Karpas-422 (cell line): ENCODE measurements around the gene FAM210B. TPM values are rescaled to one million over a fixed set of nuclear protein-coding genes. Genes with fewer than 3 reads are reported as not detected.
"Not testable (repeated sequence)": the region's sequence is repeated elsewhere in the genome, so short reads cannot be mapped to it uniquely, and the experiment has no call there.

Source experiments
- DNase-seq: peaks from one replicate; pipeline ENCODE4 v3.0.0-alpha.2; 2015
- H2AFZ ChIP-seq: fragments of 200-600 bp; sonication (generic); 2 replicates; pipeline ENCODE4 v1.6.1; 2014; ENCODE audit warnings: antibody characterized with exemption, low read length, mixed read lengths
- H3K27ac ChIP-seq: fragments of 200-600 bp; sonication (generic); 2 replicates; pipeline ENCODE4 v1.5.1; 2014; ENCODE audit warnings: mild to moderate bottlenecking, low read length, moderate library complexity
- H3K27me3 ChIP-seq: fragments of 200-600 bp; sonication (generic); 2 replicates; pipeline ENCODE4 v1.6.1; 2014; ENCODE audit warnings: low read length, mixed read lengths
- H3K36me3 ChIP-seq: fragments of 200-600 bp; sonication (generic); 2 replicates; pipeline ENCODE4 v1.6.1; 2014; ENCODE audit warnings: low read length, mixed read lengths; ENCODE audit not compliant: insufficient read depth
- H3K4me1 ChIP-seq: fragments of 200-600 bp; sonication (generic); 2 replicates; pipeline ENCODE4 v1.6.1; 2014; ENCODE audit warnings: mild to moderate bottlenecking, low read length, mixed read lengths
- H3K4me2 ChIP-seq: fragments of 200-600 bp; sonication (generic); 2 replicates; pipeline ENCODE4 v1.6.1; 2014; ENCODE audit warnings: low read length, low read depth, mild to moderate bottlenecking; ENCODE audit not compliant: poor library complexity, severe bottlenecking
- H3K4me3 ChIP-seq: fragments of 200-600 bp; sonication (generic); 2 replicates; pipeline ENCODE4 v1.5.1; 2014; ENCODE audit warnings: mild to moderate bottlenecking, antibody characterized with exemption, low read length, mixed read lengths
- H3K79me2 ChIP-seq: fragments of 200-600 bp; sonication (generic); 2 replicates; pipeline ENCODE4 v1.6.1; 2014; ENCODE audit warnings: mild to moderate bottlenecking, low read length, mixed read lengths
- H3K9ac ChIP-seq: fragments of 200-600 bp; sonication (generic); 2 replicates; pipeline ENCODE4 v1.6.0; 2014; ENCODE audit warnings: low read length
- H3K9me2 ChIP-seq: fragments of 200-600 bp; sonication (generic), shearing (Covaris generic); replicated peaks from 2 replicates; pipeline ENCODE4 v1.6.0; 2014; ENCODE audit warnings: mild to moderate bottlenecking, low read length, moderate library complexity; ENCODE audit not compliant: insufficient read depth
- H3K9me3 ChIP-seq: fragments of 300-700, 200-600 bp; sonication (generic); 2 replicates; pipeline ENCODE4 v1.6.1; 2014; ENCODE audit warnings: low read length, mixed read lengths
- H4K20me1 ChIP-seq: fragments of 200-600 bp; sonication (generic); 2 replicates; pipeline ENCODE4 v1.6.1; 2014; ENCODE audit warnings: mild to moderate bottlenecking, antibody characterized with exemption, low read length, low read depth; ENCODE audit not compliant: insufficient read depth
- total RNA-seq: library from RNA; depleted of rRNA; stranded (reverse); fragments of >200 nt; shearing (Covaris generic); gene quantifications from 2 replicates; pipeline ENCODE4 v1.2.3, GENCODE V29; 2014; ENCODE audit warnings: low replicate concordance

Gene FAM210B
- total RNA-seq, 1 experiment from 2014 or later: not detected

DNA sequence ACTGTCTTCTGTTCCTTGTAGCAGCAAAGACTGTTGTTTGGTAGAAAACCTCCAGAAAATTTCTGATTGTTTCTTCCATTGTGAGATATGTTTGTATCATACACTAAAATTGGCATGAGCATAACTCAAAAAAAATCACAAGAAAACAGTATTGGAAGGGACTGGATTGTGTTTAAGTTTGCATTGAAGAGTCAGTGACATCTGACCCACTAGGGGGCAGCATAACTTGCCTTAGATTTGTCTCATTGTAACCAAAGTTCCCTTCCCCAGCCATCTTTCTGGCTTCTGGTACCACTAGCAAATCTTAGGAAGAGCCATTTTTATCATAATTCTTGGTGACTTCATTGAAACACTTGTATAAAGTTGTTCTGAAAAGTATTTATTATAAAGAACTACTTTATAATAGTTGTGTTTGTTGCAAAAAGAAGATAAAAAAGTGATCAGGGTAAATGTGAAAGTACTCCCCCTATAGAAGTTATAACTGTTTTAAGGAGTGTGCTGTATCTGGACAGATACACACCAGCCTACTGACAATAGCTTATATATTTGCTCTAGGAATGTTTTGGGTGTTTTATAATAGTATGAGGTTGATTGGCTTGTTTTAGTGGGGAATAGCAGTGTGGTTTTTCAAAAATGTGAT, 41.3 kb downstream of the FAM210B start:
- Histone ChIP-seq H3K9ac (no peak overlapping the region), H3K79me2 (peaks cover 41% of the 10 kb centered on the region), H3K27me3 (no peaks in the 10 kb centered on the region), H3K9me2 (no peaks in the 10 kb centered on the region), H3K4me1 (no peaks in the 10 kb centered on the region), H3K4me2 (no peak overlapping the region), H3K4me3 (no peak overlapping the region), H4K20me1 (0 out of 2 replicates have a peak, but pooled peaks cover 4% of the 10 kb centered on the region), H3K27ac (no peak overlapping the region), H3K9me3 (no peaks in the 10 kb centered on the region), H2AFZ (no peak overlapping the region), H3K36me3 (peaks cover 61% of the 10 kb centered on the region)
- DNase-seq: peak; percentile 85

DNA sequence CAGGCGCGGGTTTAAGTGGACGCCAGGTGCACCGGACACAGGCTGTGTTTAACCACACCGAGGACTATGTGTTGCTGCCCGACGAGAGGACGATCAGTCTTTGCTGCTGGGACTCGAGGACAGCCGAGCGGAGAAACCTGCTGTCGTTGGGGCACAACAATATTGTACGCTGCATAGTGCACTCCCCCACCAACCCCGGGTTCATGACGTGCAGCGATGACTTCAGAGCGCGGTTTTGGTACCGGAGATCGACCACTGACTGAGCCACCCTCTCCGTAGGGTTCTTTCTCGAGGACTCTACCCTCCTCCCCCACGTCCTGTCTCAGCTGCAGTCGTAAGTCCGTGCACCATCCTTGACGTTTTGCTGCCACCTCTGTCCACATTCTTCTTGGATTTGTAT, 44.7 kb downstream of the FAM210B start:
- H3K36me3 ChIP-seq: peaks cover 51% of the 10 kb centered on the region; the same call in 1 of the 2 replicates

DNA sequence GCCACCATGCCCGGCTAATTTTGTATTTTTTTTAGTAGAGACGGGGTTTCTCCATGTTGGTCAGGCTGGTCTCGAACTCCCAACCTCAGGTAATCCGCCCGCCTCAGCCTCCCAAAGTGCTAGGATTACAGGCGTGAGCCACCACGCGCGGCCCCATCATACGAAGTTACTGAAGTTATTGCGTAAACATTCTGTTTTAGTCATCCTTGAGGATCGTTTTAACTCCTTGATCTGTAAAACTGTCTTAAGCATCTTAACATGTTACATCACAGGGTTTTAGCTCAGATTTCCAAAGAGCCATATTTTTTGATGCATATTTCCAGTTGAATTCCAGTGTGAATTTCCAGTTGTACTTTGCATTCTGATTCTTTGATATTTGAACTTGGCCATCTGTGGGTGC, 46.6 kb downstream of the FAM210B start:
- H3K27ac ChIP-seq, H3K4me1 ChIP-seq, H4K20me1 ChIP-seq, H2AFZ ChIP-seq, DNase-seq, H3K9ac ChIP-seq, H3K9me3 ChIP-seq, H3K27me3 ChIP-seq, H3K4me2 ChIP-seq, H3K4me3 ChIP-seq, H3K9me2 ChIP-seq: not testable (repeated sequence)
- Histone ChIP-seq H3K36me3 (peaks cover 47% of the 10 kb centered on the region; the same call in 1 of the 2 replicates), H3K79me2 (peaks cover 17% of the 10 kb centered on the region)

More for the DNA sequence above, 44.7 kb downstream of the FAM210B start:
- H2AFZ ChIP-seq: no peak overlapping the region
- no peak overlapping the region for H3K27ac ChIP-seq
- H3K79me2 ChIP-seq: peaks cover 33% of the 10 kb centered on the region
- H3K27me3 ChIP-seq: no peaks in the 10 kb centered on the region
- no peak for DNase-seq
- H3K4me3 ChIP-seq: no peak overlapping the region
- no peaks in the 10 kb centered on the region for H3K4me1 ChIP-seq
- no peak overlapping the region for H3K4me2 ChIP-seq
- H3K9me3 ChIP-seq: no peaks in the 10 kb centered on the region
- H3K9ac ChIP-seq: no peak overlapping the region
- H4K20me1 ChIP-seq: 0 out of 2 replicates have a peak, but pooled peaks cover 4% of the 10 kb centered on the region
- no peaks in the 10 kb centered on the region for H3K9me2 ChIP-seq

DNA sequence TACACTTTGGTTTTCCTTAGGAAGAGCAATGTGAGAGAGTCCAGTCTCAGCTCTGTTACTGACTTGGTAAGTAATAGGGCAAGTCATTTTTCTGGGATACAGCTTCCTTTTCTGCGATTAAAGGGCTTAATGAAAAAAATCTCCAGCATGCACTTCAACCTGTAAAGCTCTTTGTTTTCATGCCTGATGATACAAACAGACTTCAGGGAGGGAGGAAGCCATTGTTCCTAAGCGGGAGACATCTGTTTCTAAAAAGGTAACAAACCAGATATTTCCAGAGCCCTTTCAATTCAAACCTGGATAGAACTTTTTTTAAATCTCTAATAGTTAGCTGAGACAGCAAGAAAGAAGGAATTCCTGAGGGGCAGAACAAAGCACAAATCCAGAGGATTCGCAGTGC, 48.1 kb downstream of the FAM210B start:
- DNase-seq: no peak
- Histone ChIP-seq H3K4me3 (no peak overlapping the region), H3K9me3 (no peaks in the 10 kb centered on the region), H2AFZ (no peak overlapping the region), H3K4me2 (no peak overlapping the region), H4K20me1 (no peaks in the 10 kb centered on the region), H3K9me2 (no peaks in the 10 kb centered on the region), H3K27ac (no peak overlapping the region), H3K79me2 (0 out of 2 replicates have a peak, but pooled peaks cover 4% of the 10 kb centered on the region), H3K36me3 (peaks cover 34% of the 10 kb centered on the region; the same call in 1 of the 2 replicates), H3K4me1 (no peaks in the 10 kb centered on the region), H3K9ac (no peak overlapping the region), H3K27me3 (no peaks in the 10 kb centered on the region)

DNA sequence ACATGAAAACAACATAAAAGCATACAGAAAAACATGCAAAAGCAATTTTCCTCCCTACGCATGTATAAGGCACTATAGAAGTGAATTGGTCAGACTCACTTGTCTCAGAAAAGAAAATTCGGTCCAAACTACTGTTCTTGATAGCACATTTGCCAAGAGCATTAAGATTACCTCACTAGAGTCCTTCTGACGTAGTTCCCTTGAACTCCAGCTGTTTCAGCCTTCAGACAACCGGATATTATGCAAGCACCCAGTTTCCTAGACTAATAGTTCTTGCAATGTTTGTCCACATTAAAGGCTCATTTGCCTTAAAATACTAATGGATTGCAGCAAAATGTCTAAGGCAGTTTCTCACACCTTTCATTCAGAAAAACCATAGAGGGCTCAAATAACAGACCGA, 50.7 kb downstream of the FAM210B start:
- Histone ChIP-seq H3K9ac (no peak overlapping the region), H3K27ac (no peak overlapping the region), H3K4me3 (no peak overlapping the region), H3K4me1 (no peaks in the 10 kb centered on the region), H3K27me3 (no peaks in the 10 kb centered on the region), H2AFZ (no peak overlapping the region), H3K4me2 (no peak overlapping the region), H4K20me1 (no peaks in the 10 kb centered on the region), H3K9me2 (no peaks in the 10 kb centered on the region), H3K9me3 (no peaks in the 10 kb centered on the region), H3K36me3 (peaks cover 16% of the 10 kb centered on the region; the same call in 1 of the 2 replicates), H3K79me2 (no peaks in the 10 kb centered on the region)
- no peak for DNase-seq

DNA sequence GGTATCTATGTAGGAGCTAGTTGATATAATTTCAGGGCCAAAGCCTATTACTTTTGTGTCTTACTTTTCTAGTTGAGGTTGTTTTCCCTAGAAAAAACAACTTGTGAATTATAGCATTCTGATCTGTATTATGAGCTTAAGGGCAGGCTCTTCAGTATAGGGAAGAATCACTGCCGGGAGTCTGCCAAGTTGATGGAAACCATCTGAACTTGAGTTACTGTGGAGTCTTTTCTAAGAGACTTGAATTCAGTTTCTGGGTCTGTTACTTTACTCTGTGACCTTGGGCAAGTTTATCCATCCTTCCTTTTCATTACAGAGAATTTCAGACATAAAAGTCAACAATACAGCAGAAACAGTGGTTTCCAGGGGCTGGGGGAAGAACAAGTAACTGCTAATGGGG, 51.2 kb downstream of the FAM210B start:
- no peaks in the 10 kb centered on the region for H3K9me2 ChIP-seq
- peaks cover 16% of the 10 kb centered on the region; the same call in 1 of the 2 replicates for H3K36me3 ChIP-seq

DNA sequence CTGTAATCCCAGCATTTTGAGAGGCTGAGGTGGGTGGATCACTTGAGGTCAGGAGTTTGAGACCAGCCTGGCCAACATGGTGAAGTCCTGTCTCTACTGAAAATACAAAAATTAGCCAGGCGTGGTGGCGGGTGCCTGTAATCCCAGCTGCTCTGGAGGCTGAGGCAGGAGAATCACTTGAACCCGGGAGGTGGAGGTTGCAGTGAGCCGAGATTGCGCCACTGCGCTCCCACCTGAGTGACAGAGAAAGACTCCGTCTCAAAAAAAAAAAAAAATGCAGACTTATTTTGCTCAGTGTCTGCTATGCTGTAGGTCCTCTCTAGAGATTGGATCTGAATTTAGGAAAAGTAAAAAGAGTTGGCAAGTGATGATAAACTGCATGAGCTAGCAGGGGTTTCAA, 52.5 kb downstream of the FAM210B start:
- not testable (repeated sequence) for H3K79me2 ChIP-seq, DNase-seq, H3K9me3 ChIP-seq, H3K9me2 ChIP-seq, H3K27me3 ChIP-seq, H3K36me3 ChIP-seq, H3K27ac ChIP-seq, H3K4me1 ChIP-seq, H3K4me3 ChIP-seq, H3K9ac ChIP-seq, H2AFZ ChIP-seq, H4K20me1 ChIP-seq, H3K4me2 ChIP-seq

More for the DNA sequence above, 51.2 kb downstream of the FAM210B start:
- H3K9ac ChIP-seq: no peak overlapping the region
- H3K79me2 ChIP-seq: no peaks in the 10 kb centered on the region
- no peak overlapping the region for H3K4me2 ChIP-seq
- H2AFZ ChIP-seq: no peak overlapping the region
- no peaks in the 10 kb centered on the region for H4K20me1 ChIP-seq
- H3K9me3 ChIP-seq: no peaks in the 10 kb centered on the region
- no peaks in the 10 kb centered on the region for H3K27me3 ChIP-seq
- DNase-seq: no peak
- no peak overlapping the region for H3K4me3 ChIP-seq
- H3K4me1 ChIP-seq: no peaks in the 10 kb centered on the region
- no peak overlapping the region for H3K27ac ChIP-seq

DNA sequence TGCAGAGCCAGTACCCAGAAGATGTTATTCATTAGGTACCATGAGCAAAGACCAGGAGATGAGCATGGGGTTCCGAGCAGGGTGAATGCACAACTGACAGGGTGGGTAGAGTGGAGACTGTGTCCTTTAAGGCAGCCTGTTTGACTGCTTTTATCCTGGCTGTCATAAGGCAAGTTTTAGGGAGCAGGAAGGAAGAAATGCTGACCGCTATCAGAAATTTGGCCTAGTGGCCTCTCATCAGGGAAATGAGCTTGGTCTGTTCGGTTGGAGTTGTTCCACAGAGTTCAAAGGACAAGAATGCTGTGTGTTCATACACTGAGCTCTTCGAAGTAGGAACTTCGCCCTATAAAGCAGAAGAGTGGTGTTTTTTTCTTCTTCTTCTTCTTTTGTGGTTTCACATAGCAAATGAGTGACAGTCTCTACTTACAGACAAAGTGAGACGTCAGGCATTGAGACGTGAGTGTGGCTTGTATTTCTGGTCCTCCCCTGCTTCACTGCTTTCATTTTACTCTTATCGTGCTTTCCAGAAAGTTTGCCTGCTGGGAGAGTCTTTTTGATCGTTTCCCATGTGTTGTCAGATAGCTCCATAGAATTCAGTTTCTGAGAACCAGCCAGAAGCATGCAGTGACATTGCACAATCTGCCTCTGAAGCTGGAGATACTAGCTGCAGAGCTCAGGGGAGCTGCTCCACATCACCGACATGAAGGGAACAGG, 53.1 kb downstream of the FAM210B start, which contains the start of gene CASS4:
CASS4 (plus strand) TSS at position 502 of the 714 bp plus-strand sequence; CDS start at position 701, 199 bp downstream.
- H3K4me3 ChIP-seq: no peak within 1 kb of the TSS
- no peaks in the 10 kb centered on the region for H3K4me1 ChIP-seq
- H3K9me3 ChIP-seq: no peaks in the 10 kb centered on the region
- no peak within 1 kb of the TSS for H3K4me2 ChIP-seq
- H3K9ac ChIP-seq: no peak within 1 kb of the TSS
- no peak within 1 kb of the TSS for H2AFZ ChIP-seq
- no peaks in the 10 kb centered on the region for H3K79me2 ChIP-seq
- 0 out of 2 replicates have a peak, but pooled peaks cover 2% of the 10 kb centered on the region for H3K36me3 ChIP-seq
- H3K27ac ChIP-seq: no peak within 1 kb of the TSS
- H3K9me2 ChIP-seq: no peaks in the 10 kb centered on the region
- DNase-seq: no peak
- no peaks in the 10 kb centered on the region for H4K20me1 ChIP-seq
- H3K27me3 ChIP-seq: no peaks in the 10 kb centered on the region
